GM21529 (cell line): ENCODE results near the gene OPCML.

Experiments used
- ATAC-seq: cut with Tn5 transposase; IDR thresholded peaks from one replicate; pipeline ENCODE4 v1.9.1; 2021; ENCODE audit not compliant: unreplicated experiment

The OPCML gene

DNA sequence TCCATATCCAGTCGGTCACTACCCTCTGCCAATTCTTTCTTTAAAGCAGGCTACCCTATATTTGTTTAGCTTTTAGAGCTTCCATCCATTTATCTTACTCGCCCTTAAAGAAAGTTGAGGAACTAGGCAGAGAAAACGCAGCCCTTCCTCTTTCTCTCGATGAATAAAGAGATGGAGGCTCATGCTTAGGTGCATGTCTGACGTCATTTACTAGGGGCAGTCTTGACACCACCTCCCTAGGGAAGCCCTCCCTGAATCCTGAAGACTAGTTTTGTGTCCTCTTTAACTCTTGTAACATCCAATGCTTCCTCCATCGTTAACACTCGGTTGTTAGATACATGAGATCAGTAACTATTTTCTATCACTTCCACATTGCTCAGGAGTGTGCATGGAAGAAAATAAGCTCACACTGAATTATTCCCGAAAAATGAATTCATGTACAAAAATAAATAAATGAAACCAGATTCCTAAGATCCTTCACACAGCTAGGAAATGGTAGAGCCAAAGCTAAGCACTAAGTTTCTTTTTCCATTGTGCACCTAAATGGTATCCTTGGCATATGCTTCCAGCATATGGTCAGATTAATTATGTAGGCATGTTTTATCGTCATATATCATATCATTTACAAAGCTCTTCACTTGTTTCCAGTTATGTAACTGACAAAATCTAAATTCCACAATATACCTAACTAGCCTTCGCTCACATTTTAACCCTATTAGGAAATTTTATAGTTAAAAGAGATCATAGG is 291.2 kb downstream of the OPCML start:
- ATAC-seq, result no peak

DNA sequence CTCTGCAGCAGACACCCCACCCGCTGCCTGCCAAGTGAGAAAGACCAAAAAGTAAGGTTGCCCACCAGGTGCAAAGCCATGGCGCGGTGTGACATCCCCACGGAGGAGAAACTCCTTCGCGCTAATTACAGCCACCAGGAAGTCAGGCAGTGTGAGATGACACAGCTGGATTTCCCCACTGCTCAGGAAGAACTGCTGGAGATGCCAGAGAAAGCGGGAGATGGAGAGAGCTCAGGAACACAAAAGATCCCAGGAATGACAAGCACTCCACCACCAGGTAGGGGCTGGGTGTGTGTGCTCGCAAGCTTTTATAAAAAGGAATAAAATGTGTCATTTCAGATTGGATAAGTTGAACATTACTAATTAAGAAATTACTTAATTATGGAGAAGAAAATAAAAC is 292.7 kb downstream of the OPCML start:
- ATAC-seq, result no peak

DNA sequence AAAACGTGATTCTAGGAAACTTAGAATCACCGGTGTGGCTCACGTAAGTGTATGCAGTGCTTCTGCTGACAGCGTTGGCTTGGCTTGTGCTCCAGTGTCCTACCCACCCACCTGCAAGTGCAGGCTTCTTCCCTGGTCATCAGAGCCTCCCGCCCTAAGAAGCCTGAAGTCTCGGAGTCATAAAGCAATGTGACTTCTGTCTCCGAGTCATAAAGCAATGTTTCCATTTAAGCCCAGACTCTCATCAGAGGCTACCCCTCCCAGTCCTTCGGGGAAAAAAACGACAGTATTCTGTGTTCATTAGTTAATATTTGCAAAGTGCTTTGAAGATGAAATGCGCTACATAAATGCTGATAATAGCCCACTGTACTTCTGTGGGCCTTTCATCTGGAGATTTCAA is 293.8 kb downstream of the OPCML start:
- ATAC-seq, result no peak

DNA sequence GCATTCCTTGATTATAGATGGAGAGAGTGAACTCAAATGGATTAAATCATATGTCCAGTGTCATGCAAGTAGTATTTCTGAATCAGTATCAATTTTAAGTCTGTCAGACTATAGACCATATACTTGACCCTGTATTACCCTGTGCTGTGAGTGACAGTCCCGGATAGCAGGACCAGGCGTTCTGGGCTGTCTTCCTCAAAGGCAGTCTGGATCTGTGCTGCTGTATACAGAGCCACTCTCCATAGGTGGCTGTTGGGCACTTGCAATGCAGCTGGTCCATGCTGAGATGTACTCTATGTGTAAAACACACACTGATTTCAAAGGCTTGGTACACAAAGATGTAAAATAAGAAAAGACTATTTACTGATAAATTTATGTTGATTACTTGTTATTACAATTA is 294.3 kb downstream of the OPCML start:
- no peak for ATAC-seq

DNA sequence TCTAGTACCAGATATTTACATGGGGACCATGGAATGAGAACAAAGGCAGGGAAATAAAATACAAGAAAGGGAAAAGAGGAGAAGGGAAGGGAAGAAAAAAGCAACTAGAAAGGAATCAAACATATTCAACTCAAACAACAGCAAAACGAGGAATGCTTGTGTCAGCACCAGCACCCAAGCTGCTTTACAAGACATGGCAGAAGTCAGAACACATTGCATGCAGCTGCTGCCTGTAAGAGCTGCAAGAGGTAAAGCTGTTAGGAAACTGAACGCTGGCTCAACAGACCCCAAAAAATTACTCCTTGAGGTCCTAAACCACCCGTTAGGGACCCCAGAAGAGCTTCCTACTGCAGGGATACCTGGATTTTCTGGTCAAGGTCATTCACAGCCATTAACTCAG is 296.9 kb downstream of the OPCML start:
- ATAC-seq, result no peak

DNA sequence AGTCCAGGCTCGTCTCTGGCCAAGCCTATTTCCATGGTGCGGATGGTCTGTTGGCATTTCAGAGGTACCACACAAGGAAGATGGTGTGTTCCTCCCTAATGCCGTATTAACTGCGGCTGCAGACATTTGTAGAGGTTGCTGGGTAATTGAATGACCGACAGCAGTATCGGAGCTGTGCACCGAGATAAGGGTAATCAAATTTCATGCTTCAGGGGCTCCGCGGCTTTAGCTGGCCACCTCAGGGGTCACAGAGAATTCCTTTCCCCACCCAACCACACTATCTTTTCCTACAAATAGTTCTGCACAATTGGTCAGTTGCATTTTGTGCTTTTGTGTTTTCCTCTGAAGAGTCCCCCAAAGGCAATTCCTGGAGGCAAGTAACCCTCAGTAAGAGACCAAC is 297.4 kb downstream of the OPCML start:
- no peak for ATAC-seq

DNA sequence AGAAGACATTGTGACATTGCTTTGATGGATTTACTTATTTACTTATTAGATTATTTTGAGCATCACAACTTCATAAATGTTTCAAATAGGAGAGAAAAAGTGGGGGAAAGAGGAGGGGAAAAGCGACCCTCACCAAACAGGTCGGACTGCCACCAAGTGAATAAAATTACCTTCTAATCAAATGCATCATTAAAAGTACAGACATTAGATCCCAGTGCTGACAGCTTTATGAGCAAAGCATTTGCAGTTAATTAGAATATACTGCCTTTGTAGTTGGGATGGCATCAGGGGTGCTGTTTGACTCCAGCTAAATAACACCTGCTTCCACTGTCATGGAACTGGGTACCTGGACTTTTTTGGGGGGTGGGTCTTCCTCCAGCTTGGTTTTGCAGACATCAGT is 299.6 kb downstream of the OPCML start:
- ATAC-seq, result no peak

DNA sequence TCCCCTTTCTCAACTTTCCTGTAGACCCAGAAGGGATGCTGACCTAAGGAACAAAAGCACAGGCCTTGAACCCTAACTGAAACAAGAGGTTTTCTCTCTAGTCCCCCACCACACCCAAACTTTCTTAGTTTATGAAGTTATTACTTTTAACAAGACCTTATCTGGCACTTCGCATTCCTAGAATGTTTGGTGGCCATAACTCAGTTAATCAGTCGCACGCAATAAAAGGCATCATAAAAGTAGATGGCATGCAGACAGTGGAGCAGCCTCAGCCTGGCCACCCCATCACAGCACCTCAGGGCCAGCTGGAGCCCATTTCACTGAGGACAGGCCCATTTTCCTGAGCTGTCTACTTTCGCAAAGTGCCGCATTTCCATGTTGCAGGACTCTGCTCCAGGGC is 301.9 kb downstream of the OPCML start:
- no peak for ATAC-seq

DNA sequence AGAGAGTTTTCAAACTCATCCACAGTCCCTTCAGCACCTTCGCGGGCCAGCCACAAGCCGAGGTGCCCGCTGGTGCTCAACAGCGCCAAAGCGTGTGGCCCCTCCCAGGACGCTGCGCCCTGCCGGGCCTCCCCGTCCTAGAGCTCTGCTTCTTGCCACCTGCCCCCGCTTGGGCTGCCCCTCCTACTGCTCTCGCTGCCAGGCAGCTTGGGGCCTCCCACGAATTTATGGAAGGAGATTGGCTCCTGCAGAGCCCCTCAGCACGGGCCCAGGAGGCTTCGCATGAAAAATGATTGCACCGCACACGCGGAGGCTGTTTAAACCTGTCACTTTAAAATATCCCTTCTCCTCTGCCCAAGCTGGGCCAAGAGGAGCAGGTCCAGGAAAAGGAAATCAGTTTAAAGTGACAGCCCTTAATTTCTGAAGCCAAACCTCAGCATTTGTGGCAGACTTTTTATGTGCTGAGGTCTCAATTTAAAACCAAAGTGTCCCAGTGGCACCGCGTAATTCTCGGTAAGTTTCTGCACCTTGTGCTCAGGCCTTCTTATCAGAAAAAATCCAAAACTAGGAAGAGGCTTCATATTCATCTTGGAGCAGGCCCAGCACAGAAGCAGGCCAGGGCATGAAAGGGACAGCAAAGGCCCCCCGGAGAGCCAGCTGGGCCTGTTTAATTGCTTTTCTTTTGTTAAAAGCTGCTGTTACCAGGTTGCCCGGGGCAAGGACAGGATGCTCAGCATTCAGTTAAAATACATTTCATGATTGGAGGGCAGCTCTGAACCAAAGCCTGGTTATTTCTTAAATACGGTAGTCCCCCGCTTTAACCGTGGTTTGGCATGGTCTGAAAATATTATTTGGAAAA is 303.6 kb downstream of the OPCML start:
- ATAC-seq, result no peak

DNA sequence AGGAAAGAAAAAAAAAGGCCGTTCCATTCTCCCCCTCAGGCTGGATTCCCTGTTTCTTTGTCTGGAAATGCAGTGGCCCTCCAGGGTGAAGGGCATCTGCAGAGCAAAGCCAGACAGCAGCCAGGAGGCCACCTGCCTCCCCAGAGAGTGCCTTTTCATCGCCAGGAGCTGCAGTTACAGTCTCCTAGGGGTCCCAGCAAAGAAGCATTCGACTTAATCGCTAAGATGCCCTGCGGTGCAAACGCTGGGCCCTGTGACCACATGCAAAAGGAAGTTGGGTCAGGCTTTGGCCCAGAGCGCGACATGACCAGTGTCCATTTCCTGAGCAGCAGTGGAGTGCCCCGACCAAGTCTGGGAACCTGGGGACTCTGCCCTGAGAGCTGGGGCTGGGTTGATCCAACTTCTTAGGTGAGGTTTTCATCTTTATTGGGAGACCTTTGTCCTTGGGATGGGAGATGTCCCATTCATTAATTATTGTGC is 304.6 kb downstream of the OPCML start:
- ATAC-seq, result no peak

DNA sequence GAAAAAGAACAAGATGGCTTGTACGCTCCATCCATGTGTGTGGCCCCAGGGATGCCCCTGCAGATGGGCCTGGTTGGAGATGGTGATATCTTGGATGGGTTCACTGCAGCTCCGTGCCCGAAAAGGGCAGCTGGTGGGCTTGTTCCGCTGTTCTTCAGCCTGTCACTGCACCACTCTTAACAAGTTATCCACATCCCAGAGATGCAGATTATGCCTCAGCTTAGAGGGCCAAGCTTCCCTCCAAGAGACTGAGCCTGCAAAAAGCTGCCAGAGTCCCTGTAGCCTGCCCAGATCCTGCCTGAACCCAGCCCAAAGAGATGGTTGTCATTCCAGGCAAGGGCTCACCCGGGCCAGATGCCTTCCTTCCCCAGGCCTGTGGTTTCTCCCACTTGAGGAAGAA is 308.0 kb downstream of the OPCML start:
- ATAC-seq, result no peak

DNA sequence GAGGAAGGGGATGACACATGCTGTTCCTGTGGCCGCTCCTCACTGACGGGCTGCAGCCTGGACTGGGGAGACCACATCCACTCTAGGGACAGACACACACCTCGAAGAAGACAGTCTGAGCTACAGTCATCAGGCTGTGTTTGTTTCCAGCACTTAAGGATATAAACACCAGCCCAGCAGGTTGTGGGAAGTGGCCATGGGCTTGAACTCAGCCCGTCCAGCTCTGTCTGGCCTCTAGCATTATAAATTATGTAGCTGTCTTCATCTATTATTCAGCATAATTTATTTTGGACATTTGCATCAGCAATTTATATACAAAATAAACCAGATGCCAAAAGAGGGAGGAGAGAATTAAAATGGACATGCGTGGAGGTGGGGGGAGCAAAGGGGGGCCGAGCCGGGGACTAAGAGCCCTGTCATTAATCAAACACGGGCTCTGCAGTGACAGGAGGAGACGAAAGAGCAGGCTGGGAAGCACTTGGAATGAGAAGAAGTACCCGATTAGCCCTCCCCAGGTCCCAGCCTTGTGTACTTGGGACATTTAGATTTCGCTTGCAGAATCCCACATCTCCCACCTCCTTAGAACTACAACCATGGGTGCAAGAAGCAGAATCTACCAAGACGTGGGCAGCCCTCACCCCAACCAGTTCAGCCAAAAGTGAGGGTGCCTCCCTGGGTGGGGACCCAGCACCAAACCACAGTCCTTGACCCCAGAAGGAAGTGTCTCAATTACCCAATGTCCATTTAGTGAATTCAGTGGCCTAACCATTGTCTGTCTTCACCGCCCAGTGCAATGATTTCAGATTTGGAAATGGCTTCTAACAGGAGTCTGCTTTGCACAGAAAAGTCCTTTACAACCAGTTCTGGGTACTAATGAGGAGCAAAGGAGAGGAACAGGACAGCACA is 309.6 kb downstream of the OPCML start:
- ATAC-seq, result no peak

DNA sequence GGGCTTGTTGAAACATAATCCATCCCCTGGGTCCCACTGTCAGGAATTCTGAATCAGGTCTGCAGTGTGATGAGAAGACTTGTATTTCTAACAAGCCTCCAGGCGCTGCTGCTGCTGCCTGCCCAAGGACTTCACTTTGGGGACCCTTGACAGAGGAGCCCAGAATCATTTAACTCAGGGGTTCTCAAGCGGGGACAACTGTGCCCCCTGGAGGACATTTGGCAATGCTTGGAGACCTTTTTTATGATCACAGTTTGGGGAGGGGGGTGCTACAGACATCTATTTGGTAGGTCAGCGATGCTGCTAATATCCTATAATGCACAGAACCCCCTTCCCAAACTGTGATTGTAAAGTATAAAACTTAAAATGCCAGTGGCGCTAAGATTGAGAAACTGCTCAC is 312.8 kb downstream of the OPCML start:
- ATAC-seq, result no peak

DNA sequence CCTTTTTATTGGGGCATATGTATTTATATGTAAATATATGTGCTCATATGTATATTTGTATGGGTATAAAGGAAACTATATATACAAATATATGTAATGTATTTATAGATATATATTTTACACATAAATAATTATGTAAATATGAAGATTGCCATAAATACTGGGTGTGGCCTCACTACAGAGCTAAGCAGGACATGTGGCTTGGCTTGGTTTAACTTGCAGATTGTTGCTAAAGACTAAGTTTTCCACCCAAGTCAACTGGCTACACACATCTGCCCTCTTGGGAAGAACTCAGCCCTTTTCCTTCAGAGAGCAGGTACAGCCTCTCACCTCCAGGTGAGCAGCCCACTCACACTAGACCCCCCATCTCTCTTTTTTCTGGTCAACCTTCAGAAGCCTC is 315.5 kb downstream of the OPCML start:
- ATAC-seq, result no peak

DNA sequence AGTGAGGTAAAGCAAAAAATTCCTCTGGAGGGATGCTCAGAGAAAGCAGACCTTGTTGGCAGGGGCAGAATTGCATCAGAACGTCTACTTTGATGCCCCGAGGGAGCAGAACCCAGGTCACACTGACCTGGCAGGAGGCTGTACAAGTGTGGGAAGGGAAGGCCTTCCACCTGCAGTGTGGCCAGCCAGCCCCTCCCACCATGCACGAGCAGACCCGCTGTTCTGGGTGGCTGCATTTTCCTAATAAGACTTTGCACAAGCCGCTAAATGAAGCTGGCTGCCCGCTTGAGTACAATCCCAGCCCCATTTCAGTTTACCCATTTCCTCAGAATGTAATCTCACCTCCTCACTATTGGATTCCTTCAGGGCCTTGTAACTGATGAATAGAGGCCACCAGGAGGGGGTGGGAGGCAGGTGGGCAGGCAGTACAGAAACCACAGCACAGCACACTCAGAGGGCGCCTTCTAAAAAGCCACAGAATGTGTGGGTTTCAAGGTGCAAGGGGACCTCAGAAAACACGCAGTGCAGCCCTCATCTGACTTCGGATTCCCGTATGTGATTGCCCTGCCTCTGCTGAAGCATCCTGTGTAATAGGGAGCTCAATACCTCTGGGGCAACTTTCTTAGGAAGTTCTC is 316.6 kb downstream of the OPCML start:
- no peak for ATAC-seq

DNA sequence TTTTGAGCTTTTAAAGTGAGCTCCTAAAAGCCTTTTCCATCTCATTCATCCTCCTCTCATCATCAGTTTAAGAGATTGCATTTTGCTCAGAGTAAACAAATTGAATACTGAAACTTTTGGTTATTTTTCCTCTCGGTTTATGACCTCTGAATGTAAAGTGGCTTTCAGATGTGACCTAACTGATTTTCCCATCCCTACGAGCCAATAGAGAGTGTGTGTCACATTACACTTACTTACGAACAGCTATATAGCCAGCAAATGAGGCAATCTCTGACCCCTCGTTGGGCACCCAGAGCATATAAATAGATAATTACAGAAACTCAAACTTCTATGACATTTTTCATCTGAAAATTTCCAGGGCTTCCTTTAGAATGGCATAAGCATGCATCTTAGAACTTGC is 317.7 kb downstream of the OPCML start:
- ATAC-seq, result no peak

DNA sequence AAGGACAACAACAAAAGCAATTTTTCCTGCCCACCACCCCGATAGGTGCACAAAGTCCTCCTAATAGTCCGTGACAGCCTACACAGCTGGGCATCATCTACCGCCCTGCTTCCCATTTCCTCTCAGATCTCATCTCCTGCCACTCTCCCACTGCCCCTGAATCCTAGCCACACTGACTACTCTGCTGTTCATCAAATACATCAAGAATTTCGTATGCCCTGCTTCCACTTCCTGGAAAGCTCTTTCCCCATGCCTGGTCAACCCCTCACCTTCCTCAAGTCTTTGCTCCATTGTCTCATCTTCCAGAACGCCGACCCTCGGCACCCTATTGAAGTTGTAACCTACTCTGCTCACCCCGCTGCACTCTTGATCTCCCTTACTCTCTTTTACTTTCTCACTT is 320.1 kb downstream of the OPCML start:
- ATAC-seq, result no peak

DNA sequence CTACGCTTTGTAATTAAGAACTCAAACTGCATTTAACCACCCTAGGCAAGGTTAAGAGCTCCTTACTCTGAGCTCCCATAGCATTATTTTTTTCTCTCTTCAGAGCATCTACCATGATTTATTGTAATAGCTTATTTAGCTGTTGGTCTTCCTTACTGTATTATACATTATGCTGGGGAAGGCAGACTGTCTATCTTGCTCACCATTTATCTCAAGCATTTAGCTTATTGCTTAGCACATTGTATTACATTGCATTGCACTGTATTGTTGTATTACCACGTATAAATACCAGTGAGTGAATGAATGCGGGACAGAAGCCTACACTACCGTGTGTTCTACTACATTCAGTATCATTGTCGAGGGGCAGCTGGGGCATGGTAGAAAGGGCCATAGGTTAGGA is 324.3 kb downstream of the OPCML start:
- no peak for ATAC-seq

DNA sequence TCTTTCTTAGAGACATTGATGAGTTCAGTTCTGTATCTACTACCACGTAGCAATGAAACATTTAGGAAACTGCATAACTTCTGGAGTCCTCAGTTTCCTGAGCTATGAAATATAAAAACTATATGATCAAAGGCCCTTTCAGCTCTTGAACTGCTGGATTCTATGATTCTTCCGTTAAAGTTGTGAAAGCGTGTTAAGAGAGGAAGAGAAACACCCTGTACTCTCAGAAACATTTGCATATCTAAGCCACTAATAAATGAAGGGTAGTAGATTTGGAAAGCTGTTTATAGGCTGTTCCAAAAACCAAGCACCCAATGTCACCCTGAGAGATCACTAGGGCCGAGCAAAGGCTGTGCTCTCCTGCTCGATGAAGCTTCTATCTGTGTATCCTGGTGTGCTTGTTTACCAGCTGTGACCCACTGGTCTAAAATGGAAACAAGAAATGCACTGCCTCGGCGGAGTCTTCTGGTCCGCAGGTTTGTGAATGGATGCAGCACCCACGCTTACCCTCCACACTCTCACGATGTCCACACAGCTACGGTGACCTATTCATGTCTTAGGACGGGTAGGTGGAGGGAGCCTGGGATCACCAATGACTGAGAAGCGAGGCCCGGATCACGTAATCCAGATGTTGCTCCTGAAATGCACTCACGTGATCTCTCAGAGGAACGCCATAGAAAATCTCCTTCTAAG is 325.8 kb downstream of the OPCML start:
- ATAC-seq, result no peak

DNA sequence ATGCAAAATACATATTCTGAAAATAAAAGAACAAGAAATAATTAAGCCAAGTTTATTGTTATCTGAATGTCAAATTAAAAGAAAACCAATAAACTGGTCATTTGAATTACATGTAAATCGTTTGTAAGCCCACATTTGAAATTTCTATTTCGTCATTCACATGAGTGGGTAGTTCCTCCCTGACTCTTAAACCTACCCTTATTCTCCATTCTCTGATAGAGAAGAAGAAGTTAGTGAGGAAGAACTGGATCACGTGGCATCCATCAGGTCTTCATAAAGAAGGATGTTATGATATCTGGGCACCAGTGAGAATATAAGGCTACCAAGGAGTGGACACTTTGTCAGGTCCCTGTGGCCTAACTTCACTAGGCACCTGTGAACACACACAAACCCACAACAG is 328.1 kb downstream of the OPCML start:
- ATAC-seq, result no peak
